Measurements from ENCODE around the gene FARSB. TPM values are rescaled to one million over a fixed set of nuclear protein-coding genes. Genes with fewer than 3 reads are reported as not detected.

FARSB gene
- total and polyA plus RNA-seq, 2 donors = 15.1 to 17.1 TPM

- H3K27ac ChIP-seq (ENCODE audit: low read depth) = no peak overlapping the region
- 94% methylated on average over 3 of the region's 3 CpGs for WGBS
- DNase-seq (ENCODE audit: extremely low spot score) = no peak
Measured at GRCh38 chr2:222649801-222650200, 6.1 kb downstream of the FARSB start.

GRCh38 chr2:222646008-222646407 lies 9.9 kb downstream of the FARSB start:
- no peak for DNase-seq (ENCODE audit: extremely low spot score)
- H3K4me3 ChIP-seq (ENCODE audit: low read depth, low read length) = no peak overlapping the region
- WGBS = 81% methylated on average over 3 of the region's 3 CpGs
- no peak overlapping the region for H3K27ac ChIP-seq (ENCODE audit: low read depth)
- H3K4me1 ChIP-seq (ENCODE audit: insufficient read depth) = no peaks in the 10 kb centered on the region
- peaks cover 4% of the 10 kb centered on the region for H3K36me3 ChIP-seq (ENCODE audit: insufficient read depth)

More at GRCh38 chr2:222649801-222650200, 6.1 kb downstream of the FARSB start:
- Histone ChIP-seq H3K4me3 (ENCODE audit: low read depth, low read length) (no peak overlapping the region), H3K36me3 (ENCODE audit: insufficient read depth) (peaks cover 2% of the 10 kb centered on the region), H3K4me1 (ENCODE audit: insufficient read depth) (no peaks in the 10 kb centered on the region)

- peaks cover 2% of the 10 kb centered on the region for H3K36me3 ChIP-seq (ENCODE audit: insufficient read depth)
- WGBS = 91% methylated on average over 1 of the region's 1 CpG
- H3K27ac ChIP-seq (ENCODE audit: low read depth) = no peak overlapping the region
- no peaks in the 10 kb centered on the region for H3K4me1 ChIP-seq (ENCODE audit: insufficient read depth)
- H3K4me3 ChIP-seq (ENCODE audit: low read depth, low read length) = no peak overlapping the region
- no peak for DNase-seq (ENCODE audit: extremely low spot score)
Measured at GRCh38 chr2:222643134-222643533, 12.8 kb downstream of the FARSB start.

DNA sequence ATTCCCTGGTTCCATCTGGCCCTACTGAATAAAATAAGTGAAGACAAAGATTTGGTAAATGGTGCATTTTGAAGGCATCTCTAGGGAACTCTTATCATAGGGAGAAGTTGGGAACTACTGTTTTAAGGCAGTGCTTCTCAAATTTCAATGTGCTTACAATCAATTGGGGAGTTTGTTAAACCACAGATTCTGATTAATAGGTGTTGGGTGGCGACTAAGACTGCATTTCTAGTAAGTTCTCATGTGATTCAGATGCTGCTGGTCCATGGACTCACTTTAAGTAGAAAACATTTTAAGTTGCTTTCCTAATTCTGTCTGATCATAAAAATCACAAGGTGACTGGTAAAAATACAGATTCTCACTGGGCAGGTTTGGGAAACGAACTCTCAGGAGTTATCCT lies 14.6 kb downstream of the FARSB start:
- WGBS = 94% methylated on average over 2 of the region's 2 CpGs
- H3K4me3 ChIP-seq (ENCODE audit: low read depth, low read length) = no peak overlapping the region
- peaks cover 4% of the 10 kb centered on the region for H3K36me3 ChIP-seq (ENCODE audit: insufficient read depth)
- H3K27ac ChIP-seq (ENCODE audit: low read depth) = no peak overlapping the region
- H3K4me1 ChIP-seq (ENCODE audit: insufficient read depth) = no peaks in the 10 kb centered on the region
- DNase-seq (ENCODE audit: extremely low spot score) = no peak

GRCh38 chr2:222637067-222637466 lies 18.8 kb downstream of the FARSB start:
- DNase-seq (ENCODE audit: extremely low spot score) = no peak
- Histone ChIP-seq H3K27ac (ENCODE audit: low read depth) (no peak overlapping the region), H3K4me1 (ENCODE audit: insufficient read depth) (no peaks in the 10 kb centered on the region), H3K4me3 (ENCODE audit: low read depth, low read length) (no peak overlapping the region), H3K36me3 (ENCODE audit: insufficient read depth) (peaks cover 6% of the 10 kb centered on the region)
- WGBS = 25% methylated on average over 1 of the region's 1 CpG

- H3K4me1 ChIP-seq (ENCODE audit: insufficient read depth) = no peaks in the 10 kb centered on the region
- H3K4me3 ChIP-seq (ENCODE audit: low read depth, low read length) = no peak overlapping the region
- H3K36me3 ChIP-seq (ENCODE audit: insufficient read depth) = peaks cover 6% of the 10 kb centered on the region
- no peak overlapping the region for H3K27ac ChIP-seq (ENCODE audit: low read depth)
- 97% methylated on average over 1 of the region's 1 CpG for WGBS
- no peak for DNase-seq (ENCODE audit: extremely low spot score)
Measured at GRCh38 chr2:222635295-222635694, 20.6 kb downstream of the FARSB start.

GRCh38 chr2:222627764-222628163 lies 28.1 kb downstream of the FARSB start:
- Histone ChIP-seq H3K27ac (ENCODE audit: low read depth) (no peak overlapping the region), H3K36me3 (ENCODE audit: insufficient read depth) (peaks cover 5% of the 10 kb centered on the region), H3K4me3 (ENCODE audit: low read depth, low read length) (no peak overlapping the region), H3K4me1 (ENCODE audit: insufficient read depth) (no peaks in the 10 kb centered on the region)
- DNase-seq (ENCODE audit: extremely low spot score) = no peak
- 91% methylated on average over 5 of the region's 5 CpGs for WGBS

DNA sequence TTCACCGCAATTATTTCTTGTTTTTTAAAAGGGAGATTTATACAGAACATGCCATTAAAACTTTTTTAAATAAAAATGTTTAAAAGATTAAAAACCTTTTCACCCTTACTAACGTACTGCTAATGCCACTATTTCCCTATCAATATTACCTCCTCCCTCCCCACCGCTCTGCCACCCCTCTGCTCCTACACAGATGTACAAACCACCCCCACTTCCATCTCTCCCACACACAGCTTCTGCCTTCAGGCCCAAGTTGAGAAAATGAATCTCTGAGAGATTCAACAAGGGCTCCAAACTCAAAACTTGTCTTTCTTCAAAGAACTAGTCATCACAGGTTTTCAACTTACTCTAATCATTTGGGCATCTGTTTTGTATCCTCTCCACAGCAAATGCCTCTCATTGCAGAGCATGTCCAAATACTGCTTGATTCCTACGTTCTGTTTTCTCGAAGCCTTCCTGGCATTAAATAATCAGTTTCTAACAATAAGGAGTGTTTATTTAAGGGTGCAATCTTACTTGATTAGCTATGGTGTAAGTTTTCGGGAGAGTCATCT lies 32.1 kb downstream of the FARSB start:
- WGBS = 69% methylated on average over 6 of the region's 6 CpGs
- no peak for DNase-seq (ENCODE audit: extremely low spot score)
- no peak overlapping the region for H3K27ac ChIP-seq (ENCODE audit: low read depth)
- no peaks in the 10 kb centered on the region for H3K4me1 ChIP-seq (ENCODE audit: insufficient read depth)
- H3K4me3 ChIP-seq (ENCODE audit: low read depth, low read length) = no peak overlapping the region
- H3K36me3 ChIP-seq (ENCODE audit: insufficient read depth) = peaks cover 5% of the 10 kb centered on the region

GRCh38 chr2:222622910-222623309 lies 33.0 kb downstream of the FARSB start:
- H3K36me3 ChIP-seq (ENCODE audit: insufficient read depth) = peaks cover 5% of the 10 kb centered on the region
- 91% methylated on average over 2 of the region's 2 CpGs for WGBS
- no peaks in the 10 kb centered on the region for H3K4me1 ChIP-seq (ENCODE audit: insufficient read depth)
- DNase-seq (ENCODE audit: extremely low spot score) = no peak
- no peak overlapping the region for H3K4me3 ChIP-seq (ENCODE audit: low read depth, low read length)
- no peak overlapping the region for H3K27ac ChIP-seq (ENCODE audit: low read depth)

DNA sequence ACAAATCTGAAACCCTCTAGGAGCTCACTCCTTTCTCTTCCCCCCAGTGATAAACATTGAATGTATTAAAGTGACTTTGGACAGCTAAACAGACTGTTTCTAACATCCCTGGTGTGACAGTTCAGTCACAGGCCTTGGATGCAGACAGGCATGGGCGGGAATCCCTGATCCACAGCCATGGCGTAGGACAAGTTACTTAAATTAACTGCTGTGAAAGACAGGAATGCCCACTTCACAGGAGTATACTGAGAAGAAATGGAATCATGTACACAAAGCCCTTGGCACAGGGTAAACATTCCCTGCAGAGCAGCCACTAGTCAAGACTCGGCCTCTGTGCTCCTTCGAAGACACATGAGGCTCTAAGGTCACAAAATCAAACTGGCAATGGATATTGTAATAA lies 34.0 kb downstream of the FARSB start:
- peaks cover 5% of the 10 kb centered on the region for H3K36me3 ChIP-seq (ENCODE audit: insufficient read depth)
- H3K4me1 ChIP-seq (ENCODE audit: insufficient read depth) = no peaks in the 10 kb centered on the region
- 95% methylated on average over 4 of the region's 4 CpGs for WGBS
- no peak overlapping the region for H3K4me3 ChIP-seq (ENCODE audit: low read depth, low read length)
- no peak for DNase-seq (ENCODE audit: extremely low spot score)
- no peak overlapping the region for H3K27ac ChIP-seq (ENCODE audit: low read depth)

- no peak overlapping the region for H3K4me3 ChIP-seq (ENCODE audit: low read depth, low read length)
- no peak for DNase-seq (ENCODE audit: extremely low spot score)
- no peak overlapping the region for H3K27ac ChIP-seq (ENCODE audit: low read depth)
- 94% methylated on average over 2 of the region's 2 CpGs for WGBS
- H3K36me3 ChIP-seq (ENCODE audit: insufficient read depth) = peaks cover 4% of the 10 kb centered on the region
- no peaks in the 10 kb centered on the region for H3K4me1 ChIP-seq (ENCODE audit: insufficient read depth)
Measured at GRCh38 chr2:222615320-222615719, 40.6 kb downstream of the FARSB start.

GRCh38 chr2:222613715-222614331 lies 42.1 kb downstream of the FARSB start:
- no peak overlapping the region for H3K27ac ChIP-seq (ENCODE audit: low read depth)
- 53% methylated on average over 3 of the region's 3 CpGs for WGBS
- no peak for DNase-seq (ENCODE audit: extremely low spot score)
- peaks cover 3% of the 10 kb centered on the region for H3K36me3 ChIP-seq (ENCODE audit: insufficient read depth)
- no peak overlapping the region for H3K4me3 ChIP-seq (ENCODE audit: low read depth, low read length)
- no peaks in the 10 kb centered on the region for H3K4me1 ChIP-seq (ENCODE audit: insufficient read depth)

- no peaks in the 10 kb centered on the region for H3K4me1 ChIP-seq (ENCODE audit: insufficient read depth)
- no peak for DNase-seq (ENCODE audit: extremely low spot score)
- WGBS = 92% methylated on average over 4 of the region's 4 CpGs
Measured at GRCh38 chr2:222611684-222612083, 44.2 kb downstream of the FARSB start.

DNA sequence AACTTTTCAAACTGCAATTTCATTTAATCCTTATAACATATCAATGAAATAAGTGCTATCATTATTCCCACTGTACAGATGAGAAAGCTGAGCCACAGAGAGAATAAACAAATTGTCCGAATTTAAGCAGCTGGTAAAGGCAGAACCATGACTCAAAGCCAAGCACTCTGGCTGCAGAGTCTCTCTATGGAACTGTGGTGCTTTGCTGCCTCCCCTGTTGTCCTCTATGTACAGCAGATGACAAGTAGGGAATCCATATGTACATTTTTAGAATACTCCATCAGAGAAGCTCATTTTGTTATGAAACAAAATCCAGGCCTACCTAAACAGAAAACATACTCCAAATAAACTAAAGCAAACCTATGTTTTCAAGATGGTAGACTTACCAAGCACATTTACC lies 45.1 kb downstream of the FARSB start:
- Histone ChIP-seq H3K36me3 (ENCODE audit: insufficient read depth) (peaks cover 3% of the 10 kb centered on the region), H3K4me1 (ENCODE audit: insufficient read depth) (no peaks in the 10 kb centered on the region), H3K27ac (ENCODE audit: low read depth) (no peak overlapping the region), H3K4me3 (ENCODE audit: low read depth, low read length) (no peak overlapping the region)
- WGBS = 63% methylated on average over 1 of the region's 1 CpG
- DNase-seq (ENCODE audit: extremely low spot score) = no peak

More at GRCh38 chr2:222611684-222612083, 44.2 kb downstream of the FARSB start:
- Histone ChIP-seq H3K36me3 (ENCODE audit: insufficient read depth) (peaks cover 3% of the 10 kb centered on the region), H3K27ac (ENCODE audit: low read depth) (no peak overlapping the region), H3K4me3 (ENCODE audit: low read depth, low read length) (no peak overlapping the region)
